Right lobe of liver (tissue), 6 donors: ENCODE data around the gene KLK15. TPM values are rescaled to one million over a fixed set of nuclear protein-coding genes. Genes with fewer than 3 reads are reported as not detected.

ENCODE experiments used
- ATAC-seq, 4 donors: fragments of 200-7000 bp; cut with Tn5 transposase; one replicate each; pipeline ENCODE4 v1.9.1; 2020; ENCODE audit warnings: mild to moderate bottlenecking in 4 of 4, moderate library complexity in 4 of 4
- DNase-seq, 3 donors: peaks; one replicate each; pipeline ENCODE4 v3.0.0-alpha.2; 2020
- H3K27ac ChIP-seq, 3 donors: fragments of 200-600 bp; one replicate each; pipeline ENCODE4 v1.8.0; 2022
- H3K27me3 ChIP-seq, 2 donors: fragments of 200-600 bp; one replicate each; pipeline ENCODE4 v1.8.0; 2022
- H3K36me3 ChIP-seq, 4 donors: fragments of 200-600 bp; sonication (generic) in 1 of 4; one replicate each; pipeline versions ENCODE4 v1.5.1 to v1.8.0; 2017 to 2022; ENCODE audit warnings: control low read depth in 1 of 4
- H3K4me1 ChIP-seq, 4 donors: fragments of 200-600 bp; sonication (generic) in 1 of 4; one replicate each; pipeline versions ENCODE4 v1.5.1 to v1.8.0; 2017 to 2022; ENCODE audit warnings: control low read depth in 1 of 4
- H3K4me3 ChIP-seq, 3 donors: fragments of 200-600 bp; one replicate each; pipeline ENCODE4 v1.8.0; 2022
- H3K9me3 ChIP-seq, 4 donors: fragments of 200-600 bp; sonication (generic) in 1 of 4; one replicate each; pipeline versions ENCODE4 v1.5.1 to v1.8.0; 2017 to 2022; ENCODE audit warnings: control low read depth in 1 of 4
- CTCF ChIP-seq, 4 donors: fragments of 200-600 bp in 3 of 4; fragments of 450-650 bp in 1 of 4; IDR thresholded peaks; one replicate each; pipeline versions ENCODE4 v1.5.1 to v1.8.0; 2016 to 2022; ENCODE audit warnings: antibody characterized with exemption in 4 of 4, mild to moderate bottlenecking in 2 of 4
- POLR2A ChIP-seq: fragments of 450-650 bp; IDR thresholded peaks from one replicate; pipeline ENCODE4 v1.6.1; 2017; ENCODE audit warnings: antibody characterized with exemption, mild to moderate bottlenecking
- WGBS: methylation state at CpG from one replicate; pipeline ENCODE4 v1.1.6; 2018; ENCODE audit warnings: low coverage, low lambda C conversion rate; ENCODE audit not compliant: insufficient coverage; ENCODE audit errors: missing lambda C conversion rate; 5-methylcytosine and 5-hydroxymethylcytosine counted together
- intact Hi-C, 2 donors: fragments of 100-400 bp; cut with DNase I; formaldehyde crosslinking; loops; one replicate each; pipeline versions ENCODE4 v1.11.2 to v1.14.1; 2022
- total RNA-seq, 6 experiments: library from RNA; depleted of rRNA in 2 of 6; stranded (reverse); fragments of >200 nt in 2 of 6; fragmentation: NEBNext Ultra II Directional in 3 of 6; extraction: Animal tissue kit (Norgen Biotek cat#: 25700) in 3 of 6; gene quantifications; one replicate each; pipeline versions ENCODE4 v1.1.0 to v1.2.4, GENCODE V29; 2016 to 2023
- donor health status: DM: no; HTN: yes; CAD: no.
- donor health status: DM: no; HTN: no; CAD: no.
- donor health status: DM: no; HTN: no; CAD: no.
- donor health status: DM: no; HTN: yes; CAD: no.
- donor health status: DM: no; HTN: yes; CAD: no.

KLK15 gene
- total RNA-seq, 6 experiments from 2014 or later = not detected

DNA sequence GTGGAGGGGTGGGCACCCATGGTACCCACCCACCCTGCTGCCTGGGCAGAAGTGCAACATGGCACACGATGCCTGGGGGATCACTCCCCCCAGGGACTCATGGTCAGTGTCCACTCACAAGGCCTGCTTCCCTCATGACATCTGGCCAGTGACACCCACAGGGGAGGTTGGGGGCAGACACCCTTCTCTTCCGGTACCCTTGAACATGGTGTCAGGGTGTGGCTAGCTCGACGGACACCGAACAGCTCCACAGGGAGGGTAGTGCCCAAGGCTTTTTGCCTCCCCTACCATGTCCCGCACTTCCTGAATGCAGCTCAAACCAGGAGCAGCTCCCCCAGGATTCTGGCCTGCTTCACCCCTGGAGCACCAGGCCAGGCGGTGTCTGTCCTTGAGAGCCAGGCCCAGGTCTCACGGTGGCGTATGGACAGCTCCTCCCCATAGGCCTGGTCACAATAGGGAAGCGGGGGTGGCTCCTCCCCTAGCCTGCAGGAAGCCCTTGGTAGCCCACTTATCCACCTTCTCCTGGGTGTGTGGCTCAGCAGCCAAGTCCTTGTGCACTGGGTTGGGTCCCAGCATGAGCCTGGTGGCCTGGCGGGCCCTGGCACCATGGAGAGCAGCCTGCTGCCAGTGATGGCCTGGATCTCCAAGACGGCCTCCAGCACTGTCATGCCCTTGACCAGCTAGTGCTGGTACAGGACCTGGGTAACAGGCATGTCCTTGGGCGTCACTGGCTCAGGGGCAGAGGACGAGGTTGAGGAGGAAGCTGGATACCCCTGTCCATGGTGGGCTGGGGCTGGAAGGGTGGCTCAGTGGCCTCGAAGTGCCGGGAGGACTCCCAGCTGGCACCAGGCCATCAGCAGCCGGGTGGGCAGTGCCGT lies 35.4 kb downstream of the KLK15 start:
- Histone ChIP-seq H3K4me3 (no peak overlapping the region), H3K27me3 (no peaks in the 10 kb centered on the region), H3K4me1 (peaks cover 0 to 4% (median 0%) of the 10 kb centered on the region in 4 donors), H3K36me3 (peaks cover 0 to 21% (median 5%) of the 10 kb centered on the region in 4 donors), H3K9me3 (no peaks in the 10 kb centered on the region), H3K27ac (no peak overlapping the region)
- intact Hi-C loops = no loop called here
- 40% methylated on average over 1 of the region's 18 CpGs for WGBS
- TF ChIP-seq CTCF (IDR thresholded peaks at IDR 0.05) (no peak), POLR2A (no peak)
- ATAC-seq (no peak), DNase-seq (no peak)

DNA sequence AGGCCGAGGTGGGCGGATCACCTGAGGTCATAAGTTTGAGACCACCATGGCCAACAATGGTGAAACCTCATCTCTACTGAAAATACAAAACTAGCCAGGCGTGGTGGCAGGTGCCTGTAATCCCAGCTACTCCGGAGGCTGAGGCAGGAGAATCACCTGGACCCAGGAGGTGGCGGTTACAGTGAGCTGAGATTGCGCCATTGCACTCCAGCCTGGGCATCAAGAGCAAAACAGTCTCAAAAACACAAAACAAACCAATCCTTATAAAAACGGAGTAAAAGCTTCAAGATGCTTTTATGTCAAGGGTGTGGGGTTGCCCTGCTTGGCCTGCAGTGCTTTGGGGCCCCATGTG lies 36.0 kb downstream of the KLK15 start:
- WGBS = 71% methylated on average over 7 of the region's 7 CpGs
- no peak for DNase-seq
- TF ChIP-seq CTCF (IDR thresholded peaks at IDR 0.05) = no peak
- TF ChIP-seq POLR2A = no peak
- intact Hi-C loops = no loop called here
- Histone ChIP-seq H3K4me1 (no peaks in the 10 kb centered on the region), H3K9me3 (no peaks in the 10 kb centered on the region), H3K36me3 (peaks cover 0 to 21% (median 5%) of the 10 kb centered on the region in 4 donors), H3K4me3 (no peak overlapping the region), H3K27me3 (no peaks in the 10 kb centered on the region), H3K27ac (no peak overlapping the region)
- no peak for ATAC-seq

DNA sequence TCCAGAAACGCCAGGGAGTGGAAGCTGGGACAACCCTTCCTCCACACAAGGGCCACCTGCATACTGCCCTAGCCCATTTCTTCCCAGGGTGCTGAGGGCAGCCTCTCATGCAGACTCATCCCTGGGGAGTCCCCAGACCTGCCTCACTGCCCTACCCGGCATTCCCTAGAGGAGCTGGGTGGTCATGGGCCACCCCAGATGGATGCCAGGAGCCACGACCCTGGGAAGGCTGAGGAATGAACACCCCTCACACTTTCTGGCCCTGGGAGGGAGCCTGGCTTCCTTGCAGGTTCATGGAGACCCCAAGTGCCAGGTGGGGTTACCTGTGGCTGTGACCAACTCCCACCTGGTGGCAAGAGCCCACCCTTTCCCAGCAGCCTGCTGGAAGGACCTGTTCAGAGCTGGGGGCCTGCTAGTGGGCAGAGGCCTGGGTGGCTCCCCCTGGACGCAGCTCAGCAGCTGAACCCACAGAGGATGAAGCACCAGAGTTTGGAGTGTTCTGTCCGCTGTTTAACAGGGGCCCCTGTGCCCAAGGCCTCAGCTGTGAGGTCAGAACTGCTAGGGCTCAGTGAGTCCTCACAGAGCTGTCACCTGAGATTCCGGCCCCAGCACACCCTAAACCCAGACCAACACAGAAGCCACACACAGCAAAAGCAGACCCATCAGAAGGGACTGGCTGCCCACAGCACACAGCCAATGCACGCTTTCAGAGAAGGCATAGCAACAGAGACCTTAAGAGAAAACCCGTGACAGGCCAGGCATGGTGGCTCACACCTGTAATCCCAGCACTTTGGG lies 36.5 kb downstream of the KLK15 start:
- no peaks in the 10 kb centered on the region for H3K27me3 ChIP-seq
- WGBS = 100% methylated on average over 2 of the region's 8 CpGs
- H3K4me3 ChIP-seq = no peak overlapping the region
- no peak overlapping the region for H3K27ac ChIP-seq
- no peak for DNase-seq
- peaks cover 0 to 17% (median 5%) of the 10 kb centered on the region in 4 donors for H3K36me3 ChIP-seq
- H3K4me1 ChIP-seq = no peaks in the 10 kb centered on the region
- ATAC-seq = no peak
- TF ChIP-seq POLR2A = no peak
- no peak for TF ChIP-seq CTCF (IDR thresholded peaks at IDR 0.05)
- H3K9me3 ChIP-seq = no peaks in the 10 kb centered on the region
- intact Hi-C loops = no loop called here

- Histone ChIP-seq H3K27me3 (no peaks in the 10 kb centered on the region), H3K4me1 (no peaks in the 10 kb centered on the region), H3K4me3 (no peak overlapping the region), H3K27ac (no peak overlapping the region), H3K36me3 (peaks cover 0 to 12% (median 5%) of the 10 kb centered on the region in 4 donors), H3K9me3 (no peaks in the 10 kb centered on the region)
- TF ChIP-seq POLR2A (no peak), CTCF (IDR thresholded peaks at IDR 0.05) (no peak)
- DNase-seq (no peak), ATAC-seq (no peak)
- 75% methylated on average over 7 of the region's 9 CpGs for WGBS
- intact Hi-C loops = no loop called here
These were observed 37.2 kb downstream of the KLK15 start for GRCh38 chr19:50796128-50796633.
